ENCODE measurements around the gene GLRA3. TPM values are rescaled to one million over a fixed set of nuclear protein-coding genes. Genes with fewer than 3 reads are reported as not detected.

The GLRA3 gene
- total RNA-seq, 1 donor from 2014 or later, result not detected

DNA sequence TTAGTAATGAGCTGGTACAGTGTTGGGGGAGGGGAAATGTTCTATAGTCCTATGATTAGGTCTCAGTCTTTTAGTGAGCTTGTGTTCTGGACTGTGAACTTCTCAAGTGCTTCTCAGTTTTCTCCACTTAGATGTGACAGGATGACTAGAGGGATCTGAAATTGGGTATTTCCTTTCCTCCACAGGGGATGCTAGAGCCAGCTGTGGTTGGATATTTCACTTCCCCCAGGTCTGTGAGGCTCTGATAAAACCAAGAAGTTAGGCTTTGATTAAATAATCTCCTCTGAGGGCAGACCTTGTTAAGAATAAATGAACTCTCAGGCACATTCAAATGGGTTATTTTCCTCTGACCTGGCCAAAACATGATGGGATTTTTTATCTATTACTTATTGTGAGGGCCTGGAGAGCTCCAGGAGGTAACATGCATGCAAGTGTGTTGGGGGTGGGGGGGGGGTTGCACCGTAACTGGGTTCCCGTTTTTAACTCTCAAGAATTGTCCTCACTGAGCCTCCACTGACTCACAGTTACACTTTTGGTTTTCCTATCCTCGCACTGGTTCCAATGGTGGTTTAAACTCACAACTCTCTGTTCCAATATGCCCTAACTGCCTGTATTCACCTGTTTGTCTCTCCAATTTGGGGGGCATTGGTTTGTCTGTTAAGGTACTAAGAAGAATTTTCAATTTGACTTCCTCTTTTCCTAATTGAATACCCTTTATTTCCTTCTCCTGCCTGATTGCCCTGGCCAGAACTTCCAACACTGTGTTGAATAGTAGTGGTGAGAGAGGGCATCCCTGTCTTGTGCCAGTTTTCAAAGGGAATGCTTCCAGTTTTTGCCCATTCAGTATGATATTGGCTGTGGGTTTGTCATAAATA lies 28.1 kb upstream of the GLRA3 start:
- Histone ChIP-seq H3K4me3 (no peak overlapping the region), H3K36me3 (no peaks in the 10 kb centered on the region), H3K27me3 (no peaks in the 10 kb centered on the region), H3K9me3 (no peaks in the 10 kb centered on the region), H3K4me1 (no peaks in the 10 kb centered on the region), H3K27ac (no peak overlapping the region)
- DNase-seq, result no peak
- no peak for ATAC-seq
- TF ChIP-seq, protein P1, sequence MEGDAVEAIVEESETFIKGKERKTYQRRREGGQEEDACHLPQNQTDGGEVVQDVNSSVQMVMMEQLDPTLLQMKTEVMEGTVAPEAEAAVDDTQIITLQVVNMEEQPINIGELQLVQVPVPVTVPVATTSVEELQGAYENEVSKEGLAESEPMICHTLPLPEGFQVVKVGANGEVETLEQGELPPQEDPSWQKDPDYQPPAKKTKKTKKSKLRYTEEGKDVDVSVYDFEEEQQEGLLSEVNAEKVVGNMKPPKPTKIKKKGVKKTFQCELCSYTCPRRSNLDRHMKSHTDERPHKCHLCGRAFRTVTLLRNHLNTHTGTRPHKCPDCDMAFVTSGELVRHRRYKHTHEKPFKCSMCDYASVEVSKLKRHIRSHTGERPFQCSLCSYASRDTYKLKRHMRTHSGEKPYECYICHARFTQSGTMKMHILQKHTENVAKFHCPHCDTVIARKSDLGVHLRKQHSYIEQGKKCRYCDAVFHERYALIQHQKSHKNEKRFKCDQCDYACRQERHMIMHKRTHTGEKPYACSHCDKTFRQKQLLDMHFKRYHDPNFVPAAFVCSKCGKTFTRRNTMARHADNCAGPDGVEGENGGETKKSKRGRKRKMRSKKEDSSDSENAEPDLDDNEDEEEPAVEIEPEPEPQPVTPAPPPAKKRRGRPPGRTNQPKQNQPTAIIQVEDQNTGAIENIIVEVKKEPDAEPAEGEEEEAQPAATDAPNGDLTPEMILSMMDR (IDR thresholded peaks at IDR 0.05), result no peak
- intact Hi-C loops (cut with DNase I), result no loop called here

DNA sequence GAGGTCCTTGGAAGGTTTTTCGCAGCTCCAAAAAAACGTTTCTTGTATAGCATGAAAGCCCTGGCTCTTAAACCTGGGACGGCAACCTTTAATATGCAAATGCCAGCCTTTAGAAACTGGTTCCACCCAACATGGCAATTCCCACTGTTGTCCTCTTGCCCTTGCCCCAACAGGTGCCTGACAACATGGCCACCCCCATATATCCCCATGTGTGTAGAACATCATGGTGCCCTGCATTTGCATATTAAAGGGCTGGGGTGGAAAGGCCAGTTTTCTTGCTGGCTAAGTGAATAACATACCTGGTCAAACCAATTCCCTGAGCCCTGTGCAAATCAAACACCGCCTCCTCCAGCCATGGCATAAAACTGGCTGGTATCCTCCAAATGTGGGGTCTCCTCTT lies 26.0 kb upstream of the GLRA3 start:
- ATAC-seq, result no peak
- H3K36me3 ChIP-seq, result no peaks in the 10 kb centered on the region
- no peaks in the 10 kb centered on the region for H3K4me1 ChIP-seq
- DNase-seq, result no peak
- H3K4me3 ChIP-seq, result no peak overlapping the region
- intact Hi-C loops (cut with DNase I), result no loop called here
- no peak overlapping the region for H3K27ac ChIP-seq
- H3K9me3 ChIP-seq, result no peaks in the 10 kb centered on the region
- TF ChIP-seq, protein P1 (IDR thresholded peaks at IDR 0.05), result no peak
- H3K27me3 ChIP-seq, result no peaks in the 10 kb centered on the region

GRCh38 chr4:174853629-174854028 lies 24.6 kb upstream of the GLRA3 start:
- Histone ChIP-seq H3K4me3 (no peak overlapping the region), H3K4me1 (no peaks in the 10 kb centered on the region), H3K27me3 (no peaks in the 10 kb centered on the region), H3K36me3 (no peaks in the 10 kb centered on the region), H3K27ac (no peak overlapping the region), H3K9me3 (no peaks in the 10 kb centered on the region)
- TF ChIP-seq, protein P1 (IDR thresholded peaks at IDR 0.05), result no peak
- ATAC-seq (no peak), DNase-seq (no peak)
- intact Hi-C loops (cut with DNase I), result no loop called here

DNA sequence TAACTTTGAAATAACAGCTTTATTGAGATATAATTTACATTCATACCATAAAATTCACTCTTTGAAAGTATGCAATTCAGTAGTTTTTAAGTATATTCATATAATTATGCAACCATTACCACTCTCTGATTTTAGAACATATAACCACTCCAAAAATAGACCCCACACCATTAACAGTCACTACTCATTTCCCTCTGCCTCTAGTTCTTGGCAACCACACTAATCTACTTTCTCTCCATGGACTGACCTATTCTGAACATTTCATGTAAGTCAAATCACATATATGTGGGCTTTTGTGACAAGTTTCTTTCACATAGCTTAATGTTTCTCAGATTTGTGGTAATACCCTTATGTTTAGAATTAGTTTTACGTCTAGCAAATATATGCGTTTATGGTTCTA lies 19.5 kb upstream of the GLRA3 start:
- intact Hi-C loops (cut with DNase I), result no loop called here
- no peaks in the 10 kb centered on the region for H3K36me3 ChIP-seq
- no peaks in the 10 kb centered on the region for H3K4me1 ChIP-seq
- no peaks in the 10 kb centered on the region for H3K27me3 ChIP-seq
- ATAC-seq (no peak), DNase-seq (no peak)
- TF ChIP-seq, protein P1 (IDR thresholded peaks at IDR 0.05), result no peak
- no peak overlapping the region for H3K4me3 ChIP-seq
- H3K27ac ChIP-seq, result no peak overlapping the region
- H3K9me3 ChIP-seq, result no peaks in the 10 kb centered on the region

GRCh38 chr4:174847801-174848427 lies 18.9 kb upstream of the GLRA3 start:
- intact Hi-C loops (cut with DNase I), result no loop called here
- H3K27me3 ChIP-seq, result no peaks in the 10 kb centered on the region
- no peaks in the 10 kb centered on the region for H3K4me1 ChIP-seq
- H3K4me3 ChIP-seq, result no peak overlapping the region
- no peak for ATAC-seq
- TF ChIP-seq, protein P1 (IDR thresholded peaks at IDR 0.05), result no peak
- DNase-seq, result no peak
- H3K9me3 ChIP-seq, result no peaks in the 10 kb centered on the region
- H3K27ac ChIP-seq, result no peak overlapping the region
- H3K36me3 ChIP-seq, result no peaks in the 10 kb centered on the region
